Measurements from ENCODE around the gene CCT5. TPM values are rescaled to one million over a fixed set of nuclear protein-coding genes. Genes with fewer than 3 reads are reported as not detected.

CCT5 gene
- total RNA-seq, 1 donor from 2014 or later: 159 TPM

GRCh38 chr5:10213316-10213715 is 36.8 kb upstream of the CCT5 start:
- Mint-ChIP-seq H3K27me3 (ENCODE audit: unreplicated experiment) (no peaks in the 10 kb centered on the region), H3K4me1 (ENCODE audit: unreplicated experiment) (peaks cover 3% of the 10 kb centered on the region), H3K9me3 (ENCODE audit: unreplicated experiment) (no peaks in the 10 kb centered on the region), H3K27ac (ENCODE audit: unreplicated experiment) (no peak overlapping the region), H3K36me3 (ENCODE audit: unreplicated experiment) (no peaks in the 10 kb centered on the region), H3K4me3 (ENCODE audit: unreplicated experiment) (no peak overlapping the region)
- no peak for TF ChIP-seq CTCF (IDR thresholded peaks at IDR 0.05)
- no peak for DNase-seq (ENCODE audit: extremely low spot score, unreplicated experiment)

- no peak for DNase-seq (ENCODE audit: extremely low spot score, unreplicated experiment)
- H3K9me3 Mint-ChIP-seq (ENCODE audit: unreplicated experiment): no peaks in the 10 kb centered on the region
- no peaks in the 10 kb centered on the region for H3K36me3 Mint-ChIP-seq (ENCODE audit: unreplicated experiment)
- no peak overlapping the region for H3K27ac Mint-ChIP-seq (ENCODE audit: unreplicated experiment)
- H3K4me1 Mint-ChIP-seq (ENCODE audit: unreplicated experiment): peaks cover 3% of the 10 kb centered on the region
- H3K27me3 Mint-ChIP-seq (ENCODE audit: unreplicated experiment): no peaks in the 10 kb centered on the region
- H3K4me3 Mint-ChIP-seq (ENCODE audit: unreplicated experiment): no peak overlapping the region
- no peak for TF ChIP-seq CTCF (IDR thresholded peaks at IDR 0.05)
Measured at GRCh38 chr5:10214041-10214440, 36.0 kb upstream of the CCT5 start.

- no peak overlapping the region for H3K27ac Mint-ChIP-seq (ENCODE audit: unreplicated experiment)
- H3K9me3 Mint-ChIP-seq (ENCODE audit: unreplicated experiment): no peaks in the 10 kb centered on the region
- H3K36me3 Mint-ChIP-seq (ENCODE audit: unreplicated experiment): peaks cover under 1% of the 10 kb centered on the region
- no peak for TF ChIP-seq CTCF (IDR thresholded peaks at IDR 0.05)
- no peak overlapping the region for H3K4me3 Mint-ChIP-seq (ENCODE audit: unreplicated experiment)
- DNase-seq (ENCODE audit: extremely low spot score, unreplicated experiment): peak; percentile 57
- H3K4me1 Mint-ChIP-seq (ENCODE audit: unreplicated experiment): peaks cover 3% of the 10 kb centered on the region
- H3K27me3 Mint-ChIP-seq (ENCODE audit: unreplicated experiment): no peaks in the 10 kb centered on the region
Measured at GRCh38 chr5:10215366-10215765, 34.7 kb upstream of the CCT5 start.

- H3K27me3 Mint-ChIP-seq (ENCODE audit: unreplicated experiment): no peaks in the 10 kb centered on the region
- no peak overlapping the region for H3K4me3 Mint-ChIP-seq (ENCODE audit: unreplicated experiment)
- peaks cover 3% of the 10 kb centered on the region for H3K4me1 Mint-ChIP-seq (ENCODE audit: unreplicated experiment)
- peak; percentile 69 for DNase-seq (ENCODE audit: extremely low spot score, unreplicated experiment)
- TF ChIP-seq CTCF (IDR thresholded peaks at IDR 0.05): no peak
- no peaks in the 10 kb centered on the region for H3K9me3 Mint-ChIP-seq (ENCODE audit: unreplicated experiment)
- H3K27ac Mint-ChIP-seq (ENCODE audit: unreplicated experiment): no peak overlapping the region
- peaks cover 2% of the 10 kb centered on the region for H3K36me3 Mint-ChIP-seq (ENCODE audit: unreplicated experiment)
Measured at GRCh38 chr5:10216107-10216506, 34.0 kb upstream of the CCT5 start.

GRCh38 chr5:10218658-10219057 is 31.4 kb upstream of the CCT5 start:
- TF ChIP-seq CTCF (IDR thresholded peaks at IDR 0.05): no peak
- peaks cover 2% of the 10 kb centered on the region for H3K36me3 Mint-ChIP-seq (ENCODE audit: unreplicated experiment)
- no peak overlapping the region for H3K4me3 Mint-ChIP-seq (ENCODE audit: unreplicated experiment)
- no peaks in the 10 kb centered on the region for H3K27me3 Mint-ChIP-seq (ENCODE audit: unreplicated experiment)
- H3K9me3 Mint-ChIP-seq (ENCODE audit: unreplicated experiment): no peaks in the 10 kb centered on the region
- peaks cover 10% of the 10 kb centered on the region for H3K4me1 Mint-ChIP-seq (ENCODE audit: unreplicated experiment)
- no peak for DNase-seq (ENCODE audit: extremely low spot score, unreplicated experiment)
- no peak overlapping the region for H3K27ac Mint-ChIP-seq (ENCODE audit: unreplicated experiment)
